ENCODE results near the gene ARHGAP1. TPM values are rescaled to one million over a fixed set of nuclear protein-coding genes. Genes with fewer than 3 reads are reported as not detected.

The ARHGAP1 gene
- 18.2 TPM for polyA plus RNA-seq (2012; ENCODE audit: low read depth, missing spikeins)

DNA sequence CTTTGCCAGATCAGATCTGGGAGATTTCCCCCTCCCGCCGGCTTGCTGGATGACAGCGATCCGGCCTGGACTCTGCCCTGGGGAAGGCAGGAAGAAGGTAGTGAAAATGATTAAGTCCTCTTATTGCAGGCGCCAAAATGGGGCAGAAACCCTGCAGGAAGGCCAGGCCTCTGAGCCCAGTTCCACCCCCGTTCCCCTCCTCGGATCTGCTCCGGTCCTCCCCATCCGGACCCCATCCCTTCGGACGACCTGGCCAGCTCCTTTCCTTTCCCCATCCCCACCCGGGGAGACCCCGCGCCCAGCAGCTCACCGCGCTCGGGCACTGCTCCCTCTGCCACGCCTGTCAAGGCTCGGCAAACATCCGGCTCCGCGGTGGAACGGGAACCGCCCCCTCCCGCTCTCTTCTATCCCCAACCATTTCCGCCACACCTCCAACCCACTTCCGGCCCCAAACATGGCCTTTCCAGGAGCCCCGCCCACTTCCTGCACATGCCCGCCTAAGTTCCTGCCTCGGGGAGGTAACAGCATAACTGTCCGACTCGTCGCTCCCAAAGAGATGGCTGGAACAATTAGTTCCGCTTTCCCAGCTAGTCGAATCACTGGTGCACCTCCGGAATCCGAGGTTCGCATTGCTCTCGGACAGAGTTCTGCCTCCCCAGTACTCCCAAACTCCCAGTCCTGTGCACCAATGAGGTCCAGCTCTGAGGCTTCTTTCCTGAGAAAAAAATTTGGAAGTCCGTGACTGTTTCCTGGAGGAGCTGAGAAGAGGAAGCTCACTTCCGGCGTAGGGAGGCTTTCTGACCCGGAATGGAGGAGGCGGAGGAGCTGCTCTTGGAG, at the start of gene ARHGAP1, which contains the start of gene ZNF408:
Gene ARHGAP1, minus strand, starts transcription at position 379 of the 837 bp plus-strand sequence. CDS start 4,512 bp downstream, outside the sequence.
Gene ZNF408, plus strand, starts transcription at position 791 of the 837 bp plus-strand sequence. Its CDS starts 17 bp downstream, at position 808.
- FAIRE-seq, result peak; percentile 96
- DNase-seq (ENCODE audit: insufficient read length, low spot score), result peak; percentile 90
- no peak for TF ChIP-seq PAX5 (IDR thresholded peaks at IDR 0.05; ENCODE audit: insufficient read depth, low read length, severe bottlenecking)
- TF ChIP-seq POU2F2 (IDR thresholded peaks at IDR 0.05; ENCODE audit: low read depth, low read length), result peak; percentile 13; the same call in 1 of the 2 replicates
- TF ChIP-seq POLR2AphosphoS5 (IDR thresholded peaks at IDR 0.05; ENCODE audit: low read depth, low read length), result peak; percentile 80
- TF ChIP-seq TAF1 (IDR thresholded peaks at IDR 0.05; ENCODE audit: low read depth, low read length), result peak; percentile 81
- peak; percentile 48; the same call in 1 of the 2 replicates for TF ChIP-seq SPI1 (IDR thresholded peaks at IDR 0.05; ENCODE audit: low read depth, low read length)
- TF ChIP-seq POLR2A (IDR thresholded peaks at IDR 0.05; ENCODE audit: low read depth, low read length), result peak; percentile 84

DNA sequence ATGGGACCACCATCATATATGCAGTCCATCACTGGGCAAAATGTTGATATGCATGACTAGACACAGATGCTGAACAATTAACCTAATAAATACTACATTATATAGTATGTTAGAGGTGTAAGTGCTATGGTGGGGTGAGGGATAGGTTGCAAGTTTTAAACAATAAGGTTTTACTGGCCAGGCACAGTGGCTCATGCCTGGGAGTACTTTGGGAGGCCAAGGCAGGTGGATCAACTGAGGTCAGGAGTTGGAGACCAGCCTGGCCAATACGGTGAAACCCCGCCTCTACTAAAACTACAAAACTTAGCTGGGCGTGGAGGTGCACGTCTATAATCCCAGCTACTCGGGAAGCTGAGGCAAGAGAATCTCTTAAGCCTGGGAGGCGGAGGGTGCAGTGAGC, 46.7 kb upstream of the ARHGAP1 start:
- FAIRE-seq (no peak), DNase-seq (ENCODE audit: insufficient read length, low spot score) (no peak)
- TF ChIP-seq SPI1 (IDR thresholded peaks at IDR 0.05; ENCODE audit: low read depth, low read length), result no peak
- no peak for TF ChIP-seq PAX5 (IDR thresholded peaks at IDR 0.05; ENCODE audit: insufficient read depth, low read length, severe bottlenecking)
- no peak for TF ChIP-seq POU2F2 (IDR thresholded peaks at IDR 0.05; ENCODE audit: low read depth, low read length)
- TF ChIP-seq POLR2AphosphoS5 (IDR thresholded peaks at IDR 0.05; ENCODE audit: low read depth, low read length), result no peak
- no peak for TF ChIP-seq POLR2A (IDR thresholded peaks at IDR 0.05; ENCODE audit: low read depth, low read length)
- TF ChIP-seq TAF1 (IDR thresholded peaks at IDR 0.05; ENCODE audit: low read depth, low read length), result no peak

DNA sequence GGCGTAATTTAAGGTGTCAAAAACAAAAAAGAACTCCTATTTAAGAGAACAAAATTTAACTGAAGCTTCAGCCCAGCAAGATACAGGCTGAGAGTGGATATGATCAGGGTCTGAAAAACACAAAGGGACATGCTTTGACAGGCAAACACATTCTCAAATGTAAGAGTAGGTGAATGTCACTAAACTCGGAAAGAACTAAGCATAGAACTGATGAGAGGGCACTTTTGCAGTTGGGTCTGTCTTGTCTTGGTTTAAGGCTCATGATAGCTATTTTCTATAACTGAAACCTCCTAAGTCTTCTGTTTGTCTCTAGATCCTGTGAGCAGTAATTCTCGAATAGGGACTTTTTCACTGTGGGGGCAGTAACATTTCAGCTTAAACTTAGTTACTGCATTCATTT, 45.6 kb upstream of the ARHGAP1 start:
- FAIRE-seq, result no peak
- no peak for DNase-seq (ENCODE audit: insufficient read length, low spot score)
- TF ChIP-seq PAX5 (IDR thresholded peaks at IDR 0.05; ENCODE audit: insufficient read depth, low read length, severe bottlenecking) (no peak), POLR2AphosphoS5 (IDR thresholded peaks at IDR 0.05; ENCODE audit: low read depth, low read length) (no peak), TAF1 (IDR thresholded peaks at IDR 0.05; ENCODE audit: low read depth, low read length) (no peak), SPI1 (IDR thresholded peaks at IDR 0.05; ENCODE audit: low read depth, low read length) (no peak), POU2F2 (IDR thresholded peaks at IDR 0.05; ENCODE audit: low read depth, low read length) (no peak), POLR2A (IDR thresholded peaks at IDR 0.05; ENCODE audit: low read depth, low read length) (no peak)

DNA sequence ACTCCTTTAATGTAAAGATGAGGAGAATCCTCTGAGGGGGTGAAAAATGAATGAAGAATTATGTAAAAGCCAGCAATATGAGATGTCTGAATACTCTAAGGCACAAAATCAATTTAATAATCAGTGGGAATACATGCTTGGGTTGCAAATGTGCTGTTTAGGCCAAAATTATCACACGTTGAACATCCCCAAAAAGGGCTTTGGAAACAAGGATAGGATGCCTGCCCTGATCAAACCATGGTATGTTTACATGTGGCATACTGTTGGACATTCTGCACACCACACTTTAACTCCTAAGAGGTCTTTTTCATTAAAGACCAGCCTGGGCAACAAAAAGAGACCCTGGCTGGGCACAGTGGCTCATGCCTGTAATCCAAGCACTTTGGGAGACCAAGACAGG, 44.9 kb upstream of the ARHGAP1 start:
- TF ChIP-seq POLR2AphosphoS5 (IDR thresholded peaks at IDR 0.05; ENCODE audit: low read depth, low read length) (no peak), SPI1 (IDR thresholded peaks at IDR 0.05; ENCODE audit: low read depth, low read length) (no peak), POU2F2 (IDR thresholded peaks at IDR 0.05; ENCODE audit: low read depth, low read length) (no peak), TAF1 (IDR thresholded peaks at IDR 0.05; ENCODE audit: low read depth, low read length) (no peak), POLR2A (IDR thresholded peaks at IDR 0.05; ENCODE audit: low read depth, low read length) (no peak), PAX5 (IDR thresholded peaks at IDR 0.05; ENCODE audit: insufficient read depth, low read length, severe bottlenecking) (no peak)
- DNase-seq (ENCODE audit: insufficient read length, low spot score) (no peak), FAIRE-seq (no peak)

DNA sequence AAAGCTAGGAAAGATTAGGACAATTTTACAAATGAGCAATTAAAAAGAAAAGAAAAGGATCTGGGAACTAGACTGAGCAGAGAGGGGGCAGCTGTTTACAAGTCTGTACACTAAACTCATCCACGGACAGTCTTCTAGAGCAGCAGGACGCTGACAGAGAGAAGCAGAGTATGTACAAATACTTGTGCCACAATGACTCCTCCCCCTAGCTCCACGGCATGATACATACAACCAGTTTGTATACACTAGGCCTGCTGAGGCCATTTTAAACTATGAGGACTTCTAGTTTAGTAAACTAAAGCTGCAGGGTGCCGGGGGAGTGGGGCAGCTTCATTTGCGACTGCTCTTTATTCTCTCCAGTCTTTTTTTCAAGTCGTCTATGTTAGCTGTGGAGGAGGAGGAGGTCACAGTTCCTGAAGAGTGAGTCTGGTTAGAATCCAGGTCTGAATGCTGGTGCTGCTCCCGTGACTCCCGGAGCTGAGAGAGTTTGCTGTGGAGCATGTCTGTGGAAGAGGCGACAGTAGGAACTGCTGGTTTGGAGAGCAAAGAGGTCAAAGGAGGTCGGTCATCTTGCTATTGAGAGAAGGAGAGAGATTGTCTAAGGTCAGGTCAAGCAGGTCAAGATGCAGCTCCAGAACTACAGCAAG, 43.4 kb upstream of the ARHGAP1 start:
- TF ChIP-seq PAX5 (IDR thresholded peaks at IDR 0.05; ENCODE audit: insufficient read depth, low read length, severe bottlenecking), result no peak
- no peak for TF ChIP-seq POLR2A (IDR thresholded peaks at IDR 0.05; ENCODE audit: low read depth, low read length)
- no peak for TF ChIP-seq POLR2AphosphoS5 (IDR thresholded peaks at IDR 0.05; ENCODE audit: low read depth, low read length)
- TF ChIP-seq SPI1 (IDR thresholded peaks at IDR 0.05; ENCODE audit: low read depth, low read length), result no peak
- no peak for TF ChIP-seq POU2F2 (IDR thresholded peaks at IDR 0.05; ENCODE audit: low read depth, low read length)
- TF ChIP-seq TAF1 (IDR thresholded peaks at IDR 0.05; ENCODE audit: low read depth, low read length), result no peak
- DNase-seq (ENCODE audit: insufficient read length, low spot score), result no peak
- no peak for FAIRE-seq

DNA sequence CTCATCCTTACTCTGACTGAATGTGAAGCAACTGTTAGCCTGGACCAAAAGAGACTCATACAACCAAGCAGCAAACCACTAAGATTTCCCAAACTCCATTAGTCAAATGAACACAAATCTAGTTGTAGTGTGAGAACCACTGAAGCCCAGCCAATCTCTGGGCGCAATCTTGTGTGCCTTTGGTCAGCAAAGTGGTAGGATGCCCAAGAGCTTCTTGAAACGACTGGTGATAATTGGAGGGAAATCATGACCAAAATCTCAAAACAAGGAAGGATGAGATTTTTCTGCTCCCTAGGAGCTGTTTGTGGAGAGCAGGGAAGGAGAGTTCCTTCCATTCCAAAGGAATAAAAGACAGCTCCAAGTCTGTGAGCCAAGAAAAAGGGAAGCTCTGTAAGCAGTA, 42.6 kb upstream of the ARHGAP1 start:
- no peak for TF ChIP-seq SPI1 (IDR thresholded peaks at IDR 0.05; ENCODE audit: low read depth, low read length)
- no peak for TF ChIP-seq POLR2A (IDR thresholded peaks at IDR 0.05; ENCODE audit: low read depth, low read length)
- TF ChIP-seq PAX5 (IDR thresholded peaks at IDR 0.05; ENCODE audit: insufficient read depth, low read length, severe bottlenecking), result no peak
- no peak for TF ChIP-seq POLR2AphosphoS5 (IDR thresholded peaks at IDR 0.05; ENCODE audit: low read depth, low read length)
- TF ChIP-seq TAF1 (IDR thresholded peaks at IDR 0.05; ENCODE audit: low read depth, low read length), result no peak
- TF ChIP-seq POU2F2 (IDR thresholded peaks at IDR 0.05; ENCODE audit: low read depth, low read length), result no peak
- FAIRE-seq, result no peak
- DNase-seq (ENCODE audit: insufficient read length, low spot score), result no peak

DNA sequence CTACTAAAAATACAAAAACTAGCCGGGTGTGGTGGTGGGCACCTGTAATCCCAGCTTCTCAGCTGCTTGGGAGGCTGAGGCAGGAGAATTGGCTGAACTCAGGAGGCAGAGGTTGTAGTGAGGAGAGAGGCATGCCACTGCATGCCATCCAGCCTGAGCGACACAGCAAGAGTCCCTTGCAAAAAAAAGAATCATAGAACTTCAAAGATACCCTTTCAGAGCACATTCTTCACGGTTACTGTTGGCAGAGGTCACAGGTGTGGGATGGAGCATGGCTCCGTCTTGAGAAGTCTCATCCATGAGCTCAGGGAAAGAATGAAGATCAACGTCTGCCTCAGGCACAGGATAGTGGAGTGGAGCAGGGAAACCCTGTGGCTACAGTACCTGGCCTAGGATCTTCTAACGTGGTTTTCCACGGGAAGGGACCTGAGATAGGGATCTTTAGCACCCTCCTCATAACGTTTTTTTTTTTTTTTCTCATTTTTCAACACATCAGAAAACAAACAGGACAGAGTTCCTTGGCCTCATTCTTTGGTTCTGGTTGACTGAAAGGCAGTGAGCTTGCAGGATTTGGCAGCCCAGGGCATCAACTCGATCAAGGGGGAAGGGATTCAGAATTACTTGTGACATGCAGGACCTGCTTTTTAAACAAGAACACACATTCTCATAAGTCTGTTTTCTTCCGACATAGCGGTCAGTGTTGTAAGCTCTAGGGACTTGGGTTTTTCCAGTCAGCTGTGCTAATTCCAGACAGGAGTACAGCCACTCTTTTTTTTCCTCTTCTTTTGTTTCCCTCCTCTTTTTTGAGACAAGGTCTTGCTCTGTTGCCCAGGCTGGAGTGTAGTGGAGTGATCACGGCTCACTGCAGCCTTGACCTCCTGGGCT, 41.4 kb upstream of the ARHGAP1 start:
- TF ChIP-seq TAF1 (IDR thresholded peaks at IDR 0.05; ENCODE audit: low read depth, low read length) (no peak), POLR2A (IDR thresholded peaks at IDR 0.05; ENCODE audit: low read depth, low read length) (no peak), PAX5 (IDR thresholded peaks at IDR 0.05; ENCODE audit: insufficient read depth, low read length, severe bottlenecking) (no peak), POU2F2 (IDR thresholded peaks at IDR 0.05; ENCODE audit: low read depth, low read length) (no peak), POLR2AphosphoS5 (IDR thresholded peaks at IDR 0.05; ENCODE audit: low read depth, low read length) (no peak), SPI1 (IDR thresholded peaks at IDR 0.05; ENCODE audit: low read depth, low read length) (no peak)
- FAIRE-seq (no peak), DNase-seq (ENCODE audit: insufficient read length, low spot score) (no peak)

DNA sequence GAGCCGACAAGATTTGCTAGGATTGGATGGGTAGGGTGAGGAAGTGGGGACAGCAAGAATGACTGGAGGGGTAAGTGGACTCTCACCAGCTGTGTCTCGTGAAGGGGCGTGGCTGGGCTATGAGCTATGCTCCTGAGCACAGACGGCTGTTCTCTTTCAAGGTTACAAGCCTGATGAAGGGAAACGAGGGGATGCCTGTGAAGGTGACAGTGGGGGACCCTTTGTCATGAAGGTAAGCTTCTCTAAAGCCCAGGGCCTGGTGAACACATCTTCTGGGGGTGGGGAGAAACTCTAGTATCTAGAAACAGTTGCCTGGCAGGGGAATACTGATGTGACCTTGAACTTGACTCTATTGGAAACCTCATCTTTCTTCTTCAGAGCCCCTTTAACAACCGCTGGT, 38.5 kb upstream of the ARHGAP1 start:
- no peak for FAIRE-seq
- TF ChIP-seq POLR2A (IDR thresholded peaks at IDR 0.05; ENCODE audit: low read depth, low read length) (no peak; the same call in 1 of the 2 replicates), SPI1 (IDR thresholded peaks at IDR 0.05; ENCODE audit: low read depth, low read length) (no peak), POU2F2 (IDR thresholded peaks at IDR 0.05; ENCODE audit: low read depth, low read length) (no peak), POLR2AphosphoS5 (IDR thresholded peaks at IDR 0.05; ENCODE audit: low read depth, low read length) (peak; percentile 38; the same call in 1 of the 2 replicates), PAX5 (IDR thresholded peaks at IDR 0.05; ENCODE audit: insufficient read depth, low read length, severe bottlenecking) (no peak), TAF1 (IDR thresholded peaks at IDR 0.05; ENCODE audit: low read depth, low read length) (no peak)
- no peak for DNase-seq (ENCODE audit: insufficient read length, low spot score)

Measured in GM12891 (cell line).